H9 (cell line): ENCODE data around the gene ANAPC2. TPM values are rescaled to one million over a fixed set of nuclear protein-coding genes. Genes with fewer than 3 reads are reported as not detected.

ENCODE experiments used
- DNase-seq: peaks from one replicate; pipeline ENCODE4 v3.0.0-alpha.2; 2017
- H2AFZ ChIP-seq: one replicate; pipeline ENCODE4 v1.6.1; 2013; ENCODE audit warnings: mild to moderate bottlenecking, low read length, control low read depth, moderate library complexity
- H2AK5ac ChIP-seq: 2 replicates; pipeline ENCODE4 v1.6.1; 2013; ENCODE audit warnings: low read length, control low read depth, mixed read lengths; ENCODE audit not compliant: insufficient read length
- H2BK120ac ChIP-seq: one replicate; pipeline ENCODE4 v1.6.1; 2013; ENCODE audit warnings: low read depth, mild to moderate bottlenecking, low read length, control low read depth, inconsistent platforms; ENCODE audit not compliant: poor library complexity, severe bottlenecking
- H2BK12ac ChIP-seq: 2 replicates; pipeline ENCODE4 v1.6.1; 2013; ENCODE audit warnings: low read length, control low read depth, mixed read lengths, low read depth; ENCODE audit not compliant: insufficient read length
- H2BK15ac ChIP-seq: 2 replicates; pipeline ENCODE4 v1.6.1; 2013; ENCODE audit warnings: low read depth, low read length, control low read depth
- H2BK20ac ChIP-seq: one replicate; pipeline ENCODE4 v1.6.1; 2013; ENCODE audit warnings: low read depth, mild to moderate bottlenecking, low read length, control low read depth, inconsistent platforms; ENCODE audit not compliant: poor library complexity, severe bottlenecking
- H2BK5ac ChIP-seq: 2 replicates; pipeline ENCODE4 v1.6.1; 2013; ENCODE audit warnings: low read length, control low read depth, mixed read lengths; ENCODE audit not compliant: insufficient read length
- H3K14ac ChIP-seq: 2 replicates; pipeline ENCODE4 v1.6.1; 2013; ENCODE audit warnings: low read length, control low read depth; ENCODE audit not compliant: insufficient read depth
- H3K18ac ChIP-seq: 2 replicates; pipeline ENCODE4 v1.6.1; 2013; ENCODE audit warnings: low read depth, mild to moderate bottlenecking, mixed read lengths, low read length, control low read depth; ENCODE audit not compliant: insufficient read length
- H3K23ac ChIP-seq: 2 replicates; pipeline ENCODE4 v1.6.1; 2013; ENCODE audit warnings: low read length, control low read depth, mixed read lengths, low read depth; ENCODE audit not compliant: insufficient read length
- H3K23me2 ChIP-seq: 2 replicates; pipeline ENCODE4 v1.6.1; 2013; ENCODE audit warnings: low read depth, mild to moderate bottlenecking, mixed read lengths, low read length, control low read depth; ENCODE audit not compliant: insufficient read length, poor library complexity, severe bottlenecking
- H3K27ac ChIP-seq: 2 replicates; pipeline ENCODE4 v1.5.1; 2013; ENCODE audit warnings: low read length, control low read depth, mixed read lengths, low read depth; ENCODE audit not compliant: insufficient read length
- H3K27me3 ChIP-seq: 2 replicates; pipeline ENCODE4 v1.6.1; 2013; ENCODE audit warnings: low read length, control low read depth, inconsistent platforms; ENCODE audit not compliant: insufficient read depth
- H3K4ac ChIP-seq: 2 replicates; pipeline ENCODE4 v1.6.1; 2013; ENCODE audit warnings: low read depth, mild to moderate bottlenecking, control low read depth, inconsistent platforms, low read length, moderate library complexity
- H3K4me1 ChIP-seq: 2 replicates; pipeline ENCODE4 v1.6.1; 2013; ENCODE audit warnings: low read length, control low read depth, inconsistent platforms; ENCODE audit not compliant: insufficient read depth
- H3K4me2 ChIP-seq: 2 replicates; pipeline ENCODE4 v1.6.1; 2013; ENCODE audit warnings: low read length, control low read depth, mixed read lengths; ENCODE audit not compliant: insufficient read length, insufficient read depth
- H3K56ac ChIP-seq: 2 replicates; pipeline ENCODE4 v1.6.1; 2013; ENCODE audit warnings: low read depth, mild to moderate bottlenecking, mixed read lengths, low read length, control low read depth; ENCODE audit not compliant: insufficient read length
- H3K79me1 ChIP-seq: 2 replicates; pipeline ENCODE4 v1.6.1; 2013; ENCODE audit warnings: low read depth, mild to moderate bottlenecking, moderate library complexity, low read length, control low read depth, inconsistent platforms; ENCODE audit not compliant: insufficient read depth, poor library complexity, severe bottlenecking
- H3K79me2 ChIP-seq: 2 replicates; pipeline ENCODE4 v1.6.1; 2013; ENCODE audit warnings: low read length, control low read depth, inconsistent platforms; ENCODE audit not compliant: insufficient read depth
- H3K9ac ChIP-seq: 2 replicates; pipeline ENCODE4 v1.6.1; 2013; ENCODE audit warnings: low read length, control low read depth, mixed read lengths; ENCODE audit not compliant: insufficient read length; ENCODE audit errors: extremely low read depth
- H3K9me3 ChIP-seq: one replicate; pipeline ENCODE4 v1.6.1; 2013; ENCODE audit warnings: low read depth, low read length, inconsistent platforms; ENCODE audit not compliant: control insufficient read depth
- H3T11ph ChIP-seq: one replicate; pipeline ENCODE4 v1.6.1; 2013; ENCODE audit warnings: mild to moderate bottlenecking, low read length, control low read depth, inconsistent platforms
- H4K20me1 ChIP-seq: one replicate; pipeline ENCODE4 v1.6.1; 2013; ENCODE audit not compliant: control insufficient read depth, insufficient read length, insufficient read depth
- H4K5ac ChIP-seq: 2 replicates; pipeline ENCODE4 v1.6.1; 2013; ENCODE audit warnings: low read depth, mild to moderate bottlenecking, mixed read lengths, low read length, control low read depth; ENCODE audit not compliant: insufficient read length
- H4K8ac ChIP-seq: replicated peaks from 2 replicates; pipeline ENCODE4 v1.6.1; 2013; ENCODE audit warnings: low read length, control low read depth, mixed read lengths, low read depth; ENCODE audit not compliant: insufficient read length
- H4K91ac ChIP-seq: 2 replicates; pipeline ENCODE4 v1.6.1; 2013; ENCODE audit warnings: low read depth, mild to moderate bottlenecking, moderate library complexity, mixed read lengths, low read length, control low read depth; ENCODE audit not compliant: insufficient read length
- H3K27ac Mint-ChIP-seq, 3 experiments: 2 replicates in 2 of 3; 3 replicates in 1 of 3; pipeline ENCODE4 v1.8.0; 2020 to 2021; ENCODE audit warnings: mixed read lengths in 3 of 3, mild to moderate bottlenecking in 1 of 3, moderate library complexity in 1 of 3
- H3K27me3 Mint-ChIP-seq: 2 replicates; pipeline ENCODE4 v1.8.0; 2021; ENCODE audit warnings: low read depth, mild to moderate bottlenecking, moderate library complexity, mixed read lengths
- H3K36me3 Mint-ChIP-seq, 3 experiments: 2 replicates in 2 of 3; 3 replicates in 1 of 3; pipeline ENCODE4 v1.8.0; 2020 to 2021; ENCODE audit warnings: low read depth in 3 of 3, mixed read lengths in 3 of 3; ENCODE audit not compliant: insufficient read depth in 1 of 3
- H3K4me1 Mint-ChIP-seq, 2 experiments: 2 replicates each; pipeline ENCODE4 v1.8.0; 2020; ENCODE audit warnings: mixed read lengths in 2 of 2
- H3K4me3 Mint-ChIP-seq, 2 experiments: 2 replicates in 1 of 2; 3 replicates in 1 of 2; pipeline ENCODE4 v1.8.0; 2020 to 2021; ENCODE audit warnings: mild to moderate bottlenecking in 2 of 2, mixed read lengths in 2 of 2, moderate library complexity in 1 of 2
- H3K9me3 Mint-ChIP-seq, 2 experiments: 2 replicates in 1 of 2; 3 replicates in 1 of 2; pipeline ENCODE4 v1.8.0; 2020; ENCODE audit warnings: mild to moderate bottlenecking in 2 of 2, mixed read lengths in 2 of 2, moderate library complexity in 1 of 2
- CTCF ChIP-seq: fragments of 200-600 bp; sonication (generic); conservative IDR thresholded peaks from 3 replicates; pipeline ENCODE4 v1.8.0; 2021; ENCODE audit warnings: antibody characterized with exemption, mild to moderate bottlenecking
- WGBS: extraction: QIAGEN DNeasy Blood & Tissue Kit; methylation state at CpG from one replicate; pipeline ENCODE4 v1.1.7; 2013; ENCODE audit warnings: missing lambda C conversion rate, low lambda C conversion rate, mixed read lengths; ENCODE audit not compliant: insufficient read length; ENCODE audit errors: extremely low coverage; 5-methylcytosine and 5-hydroxymethylcytosine counted together
- total RNA-seq: library from RNA; stranded (reverse); gene quantifications from 2 replicates; pipeline ENCODE4 v1.2.1, GENCODE V29; 2021

ANAPC2 gene
- total RNA-seq, 1 experiment from 2014 or later = 54.8 TPM

- Histone ChIP-seq H3K9ac (no peak overlapping the region), H4K5ac (no peak overlapping the region), H4K91ac (no peak overlapping the region), H3K56ac (no peak overlapping the region), H3T11ph (no peak overlapping the region), H3K23ac (no peak overlapping the region), H2AFZ (no peak overlapping the region), H3K4me1 (no peaks in the 10 kb centered on the region), H3K14ac (no peak overlapping the region), H2BK15ac (no peak overlapping the region), H3K4me2 (peak overlapping the region; percentile 68), H3K79me1 (no peaks in the 10 kb centered on the region), H3K9me3 (no peaks in the 10 kb centered on the region), H4K8ac (no peak overlapping the region), H3K27ac (no peak overlapping the region), H3K27me3 (peaks cover 39% of the 10 kb centered on the region; the same call in 1 of the 2 replicates), H3K18ac (no peak overlapping the region), H3K23me2 (peaks cover 10% of the 10 kb centered on the region), H3K4ac (no peak overlapping the region), H2BK20ac (no peak overlapping the region), H2BK12ac (no peak overlapping the region), H2BK120ac (no peak overlapping the region), H4K20me1 (peaks cover 2% of the 10 kb centered on the region), H2BK5ac (no peak overlapping the region), H3K79me2 (no peaks in the 10 kb centered on the region), H2AK5ac (no peak overlapping the region)
- H3K9me3 Mint-ChIP-seq = no peaks in the 10 kb centered on the region; a peak in 1 of 5 replicates
- peak; percentile 69 for DNase-seq
- peaks cover 3 to 9% of the 10 kb centered on the region in 2 experiments for H3K4me1 Mint-ChIP-seq
- no CpG with 5 or more reads among the region's 57 CpGs for WGBS
- no peak for TF ChIP-seq CTCF
- H3K27ac Mint-ChIP-seq = no peak overlapping the region
- H3K4me3 Mint-ChIP-seq = peak overlapping the region; percentile 40 to 62; a peak in 3 of 5 replicates
- H3K27me3 Mint-ChIP-seq = peaks cover 91% of the 10 kb centered on the region
- no peaks in the 10 kb centered on the region for H3K36me3 Mint-ChIP-seq
Observed at GRCh38 chr9:137167747-137168572, 20.4 kb downstream of the ANAPC2 start.
